OCI-M2 (cell line): ENCODE measurements around the gene MYH11.
"Not testable (repeated sequence)": the region's sequence is repeated elsewhere in the genome, so short reads cannot be mapped to it uniquely, and the experiment has no call there.

Source experiments
- DNase-seq: peaks from one replicate; lab custom pipeline; 2025; ENCODE audit not compliant: unreplicated experiment; lab: John Stamatoyannopoulos, UW

MYH11 gene

GRCh38 chr16:15723808-15724207 lies 133.0 kb downstream of the MYH11 start:
- DNase-seq, result no peak

- no peak for DNase-seq
Observed at GRCh38 chr16:15721018-15721417, 135.8 kb downstream of the MYH11 start.

GRCh38 chr16:15716694-15717447 lies 140.0 kb downstream of the MYH11 start:
- DNase-seq, result no peak

- DNase-seq, result no peak
Observed at GRCh38 chr16:15715221-15715620, 141.6 kb downstream of the MYH11 start.

- no peak for DNase-seq
Observed at GRCh38 chr16:15714393-15715172, 142.2 kb downstream of the MYH11 start.

DNA sequence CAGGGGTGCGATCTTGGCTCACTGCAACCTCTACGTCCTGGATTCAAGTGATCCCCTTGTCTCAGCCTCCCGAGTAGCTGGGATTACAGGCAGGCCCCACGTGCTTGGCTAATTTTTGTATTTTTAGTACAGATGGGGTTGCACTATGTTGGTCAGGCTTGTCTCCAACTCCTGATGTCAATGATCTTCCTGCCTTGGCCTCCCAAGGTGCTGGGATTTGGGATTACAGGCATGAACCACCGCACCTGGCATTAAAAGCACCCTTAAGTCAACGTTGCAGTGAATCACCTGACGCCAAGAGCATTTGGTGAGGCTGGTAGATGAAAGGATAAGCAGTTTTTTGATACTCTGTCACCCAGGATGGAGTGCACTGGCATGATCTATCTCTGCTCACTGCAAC lies 147.8 kb downstream of the MYH11 start:
- no peak for DNase-seq

DNA sequence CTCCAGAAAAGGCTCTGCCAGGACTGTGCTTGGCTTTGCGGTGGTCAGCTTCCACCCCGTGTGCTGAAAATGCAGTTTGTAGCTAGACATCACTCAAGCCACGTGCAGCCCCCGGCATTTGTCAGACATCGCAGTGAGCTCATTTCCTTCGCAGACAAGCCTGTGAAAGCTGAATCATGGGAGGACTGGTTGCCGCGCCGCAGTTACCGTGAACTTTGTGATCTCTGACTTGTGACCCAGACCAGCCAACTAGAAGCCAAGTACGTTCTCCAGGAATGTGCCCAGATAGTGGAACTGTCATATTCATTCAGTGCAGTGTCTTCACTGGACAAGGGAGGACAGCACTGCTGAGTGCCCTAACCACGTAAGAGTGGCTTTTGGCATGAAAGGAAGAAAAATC lies 148.7 kb downstream of the MYH11 start:
- DNase-seq, result no peak

- no peak for DNase-seq
Observed at GRCh38 chr16:15707332-15707731, 149.5 kb downstream of the MYH11 start.

- DNase-seq, result no peak
Observed at GRCh38 chr16:15705064-15705565, 151.7 kb downstream of the MYH11 start.

DNA sequence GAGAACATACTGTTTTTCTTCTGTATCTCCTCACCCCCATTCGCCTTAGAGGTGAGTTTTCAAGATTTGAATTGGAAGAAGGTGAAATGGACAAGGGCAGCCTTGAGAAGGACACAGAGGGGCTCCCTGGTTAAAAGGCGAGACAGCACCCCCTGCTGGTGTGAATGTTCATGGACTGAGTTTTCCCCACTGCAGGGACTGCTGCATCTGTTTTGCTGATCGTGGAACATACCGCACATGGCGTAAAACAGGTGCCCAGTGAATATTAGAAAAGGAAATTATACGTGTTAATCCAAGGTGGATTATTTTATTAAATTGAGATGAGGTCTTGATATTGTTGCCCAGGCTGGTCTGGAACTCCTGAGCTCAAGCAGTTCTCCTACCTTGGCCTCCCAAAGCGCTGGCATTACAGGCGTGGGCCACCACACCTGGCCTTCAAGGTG lies 152.3 kb downstream of the MYH11 start:
- DNase-seq, result no peak

GRCh38 chr16:15703029-15703736 lies 153.6 kb downstream of the MYH11 start:
- no peak for DNase-seq

GRCh38 chr16:15701975-15702970 lies 154.6 kb downstream of the MYH11 start:
- no peak for DNase-seq

- no peak for DNase-seq
Observed at GRCh38 chr16:15701367-15701766, 155.5 kb downstream of the MYH11 start.

DNA sequence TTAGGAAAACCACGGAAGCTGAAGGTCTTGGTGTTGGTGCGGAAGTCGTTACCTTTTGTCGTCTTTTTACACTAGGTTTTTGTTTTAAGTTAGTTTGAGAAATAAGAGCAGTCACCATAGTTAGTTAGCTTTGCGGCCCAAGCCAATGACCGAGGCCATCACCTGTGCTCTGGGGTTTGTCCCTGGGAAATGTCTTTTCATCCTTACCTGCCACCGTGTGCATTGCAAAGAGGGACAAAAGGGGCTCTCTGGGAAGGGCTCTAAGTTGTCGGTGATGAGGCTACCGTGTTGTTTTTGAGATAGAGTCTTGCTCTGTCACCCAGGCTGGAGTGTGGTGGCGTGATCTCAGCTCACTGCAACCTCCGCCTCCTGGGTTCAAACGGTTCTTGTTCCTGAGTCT lies 157.0 kb downstream of the MYH11 start:
- no peak for DNase-seq

DNA sequence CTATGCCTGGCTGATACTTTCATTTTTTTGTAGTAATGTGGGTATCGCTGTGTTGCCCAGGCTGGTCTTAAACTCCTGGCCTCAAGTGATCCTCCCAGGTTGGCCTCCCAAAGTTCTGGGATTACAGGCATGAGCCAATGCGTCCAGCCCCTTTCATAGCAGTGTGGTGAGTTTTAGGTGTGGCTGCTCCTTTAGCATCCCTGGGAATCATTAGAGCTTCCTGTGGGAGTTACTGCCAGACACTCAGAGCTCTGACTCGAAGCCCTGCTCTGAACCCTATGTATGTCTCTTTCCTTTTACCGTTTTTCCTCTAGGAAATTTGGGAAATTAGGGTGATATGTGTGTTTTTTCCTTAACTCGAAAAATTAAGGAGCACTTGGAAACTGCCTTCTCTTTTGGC lies 162.3 kb downstream of the MYH11 start:
- DNase-seq, result no peak

- not testable (repeated sequence) for DNase-seq
Observed at GRCh38 chr16:15692508-15692907, 164.3 kb downstream of the MYH11 start.

DNA sequence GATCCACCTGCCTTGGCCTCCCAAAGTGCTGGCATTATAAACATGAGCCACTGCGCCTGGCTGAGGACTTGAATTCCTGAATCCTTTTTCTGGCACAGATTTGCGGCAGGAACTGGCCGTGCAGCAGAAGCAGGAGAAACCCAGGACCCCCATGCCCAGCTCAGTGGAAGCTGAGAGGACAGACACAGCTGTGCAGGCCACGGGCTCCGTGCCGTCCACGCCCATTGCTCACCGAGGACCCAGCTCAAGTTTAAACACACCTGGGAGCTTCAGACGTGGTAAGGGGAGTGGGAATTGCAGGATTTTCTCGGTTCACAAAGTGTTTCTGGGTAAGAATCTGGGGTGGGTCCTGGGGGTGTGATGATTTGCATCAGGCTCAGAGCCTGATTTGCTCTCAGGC lies 165.8 kb downstream of the MYH11 start:
- DNase-seq, result no peak

DNA sequence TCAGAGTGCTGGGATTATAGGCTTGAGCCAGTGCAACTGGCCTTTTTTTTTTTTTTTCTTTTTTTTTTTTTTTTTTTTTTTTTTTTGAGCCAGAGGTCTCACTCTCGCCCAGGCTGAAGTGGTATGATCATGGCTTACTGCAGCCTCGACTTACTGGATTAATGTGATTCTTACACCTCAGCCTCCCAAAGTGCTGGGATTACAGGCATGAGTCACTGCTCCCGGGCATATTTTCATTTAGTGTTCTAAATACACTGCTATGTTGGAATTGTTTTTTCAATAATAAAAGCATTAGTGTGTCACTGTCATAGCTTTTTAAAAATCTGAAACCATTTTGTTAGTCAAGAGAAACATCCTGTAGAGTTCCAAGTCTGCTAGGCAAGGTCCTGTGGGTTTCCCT lies 166.5 kb downstream of the MYH11 start:
- DNase-seq, result no peak

DNA sequence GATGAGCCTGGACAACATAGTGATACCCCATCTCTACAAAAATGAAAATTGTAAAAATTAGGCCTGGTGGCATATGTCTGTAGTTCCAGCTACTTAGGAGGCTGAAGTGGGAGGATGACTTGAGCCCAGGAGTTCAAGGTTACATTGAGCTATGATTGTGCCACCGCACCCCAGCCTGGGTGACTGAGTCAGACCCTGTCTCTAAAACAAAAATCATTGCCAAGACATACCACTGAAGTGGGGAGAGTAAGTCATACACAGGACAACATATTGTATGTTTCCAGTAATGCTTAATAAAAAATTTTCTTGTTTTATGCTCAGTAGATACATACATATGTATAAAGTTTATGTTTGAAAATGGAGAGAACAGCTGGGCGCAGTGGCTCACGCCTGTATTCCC lies 167.5 kb downstream of the MYH11 start:
- DNase-seq, result no peak

DNA sequence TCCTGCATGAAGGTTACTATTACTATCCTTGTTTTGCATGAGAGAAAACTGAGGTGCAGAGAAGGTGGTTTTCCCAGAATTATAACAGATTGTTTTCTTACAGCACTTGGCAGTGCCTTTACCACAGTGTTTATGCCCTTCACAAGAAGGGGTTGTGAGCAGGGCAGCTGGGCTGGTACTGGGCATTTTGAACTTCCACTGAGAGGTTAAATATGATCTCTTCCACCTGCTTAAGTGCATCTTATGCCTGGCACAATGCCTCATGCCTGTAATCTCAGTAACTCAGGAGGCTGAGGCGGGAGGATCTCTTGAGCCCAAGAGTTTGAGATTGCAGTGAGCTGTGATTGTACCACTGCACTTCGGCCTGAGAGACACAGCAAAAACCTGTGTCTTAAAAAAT lies 170.5 kb downstream of the MYH11 start:
- no peak for DNase-seq
